ENCODE results near the gene KCTD6. TPM values are rescaled to one million over a fixed set of nuclear protein-coding genes. Genes with fewer than 3 reads are reported as not detected.

The KCTD6 gene
- total RNA-seq, 4 donors from 2014 or later: 13.6 to 16.8 (median 15.1) TPM

Other genes starting within 250 kb of the KCTD6 start
- gene RPP14, start 185.9 kb upstream of the KCTD6 start, total RNA-seq: 10 to 100 TPM in 3 of 4 donors, 1 to 10 TPM in 1; 9.1 to 16.0 (median 10.4) TPM
- gene HTD2, start 185.6 kb upstream of the KCTD6 start, total RNA-seq: 10 to 100 TPM in 2 of 4 donors, 1 to 10 TPM in 2; 7.5 to 12.3 (median 10.4) TPM
- 10 to 100 TPM; 28.2 to 35.3 (median 30.3) TPM for gene PXK, start 159.2 kb upstream of the KCTD6 start, total RNA-seq
- 100 to 1,000 TPM; 100 to 138 (median 122) TPM for gene PDHB, start 58.3 kb upstream of the KCTD6 start, total RNA-seq
- 10 to 100 TPM; 18.3 to 28.9 (median 20.2) TPM for gene ACOX2, start 45.1 kb downstream of the KCTD6 start, total RNA-seq
- gene FAM107A, start 85.3 kb downstream of the KCTD6 start, total RNA-seq: 100 to 1,000 TPM in 2 of 4 donors, 10 to 100 TPM in 2; 35.7 to 107 (median 92.7) TPM
- not detected for gene FAM3D, start 174.7 kb downstream of the KCTD6 start, total RNA-seq

Measured in esophagus muscularis mucosa (tissue), 4 donors.